ENCODE results near the gene CLDN10. TPM values are rescaled to one million over a fixed set of nuclear protein-coding genes. Genes with fewer than 3 reads are reported as not detected.

CLDN10 gene
- total RNA-seq, 1 donor from 2014 or later, result 2.6 TPM

Other genes with a start within 250 kb of the CLDN10 start
- 1.2 TPM for gene DZIP1, start 92.0 kb downstream of the CLDN10 start, total RNA-seq
- 50.7 TPM for gene DNAJC3, start 124.4 kb downstream of the CLDN10 start, total RNA-seq